ENCODE measurements around the gene RAB4B. TPM values are rescaled to one million over a fixed set of nuclear protein-coding genes. Genes with fewer than 3 reads are reported as not detected.

The RAB4B gene
- total RNA-seq, 2 donors from 2014 or later, result 37.9 to 38.2 TPM

- peaks cover 54 to 69% of the 10 kb centered on the region in 2 donors for H3K4me1 ChIP-seq (ENCODE audit: control insufficient read depth in 1 of 2, low read depth in 2 of 2)
- peak overlapping the region; percentile 91 for H3K4me3 ChIP-seq
These were observed 22.9 kb downstream of the RAB4B start for GRCh38 chr19:40800997-40801377.

GRCh38 chr19:40801426-40802299 is 23.6 kb downstream of the RAB4B start:
- Histone ChIP-seq H3K27me3 (replicated peaks; ENCODE audit: insufficient read depth) (no peaks in the 10 kb centered on the region), H3K9me3 (no peaks in the 10 kb centered on the region), H3K4me1 (ENCODE audit: control insufficient read depth in 1 of 2, low read depth in 2 of 2) (peaks cover 54 to 76% of the 10 kb centered on the region in 2 donors), H3K36me3 (peaks cover 3% of the 10 kb centered on the region), H3K4me3 (peak overlapping the region; percentile 91), H3K27ac (peak overlapping the region; percentile 16 to 84)
- DNase-seq (ENCODE audit: low spot score) (no peak), ATAC-seq (ENCODE audit: insufficient number of reproducible peaks, low FRiP score, low read depth) (no peak)
- TF ChIP-seq, protein P1, sequence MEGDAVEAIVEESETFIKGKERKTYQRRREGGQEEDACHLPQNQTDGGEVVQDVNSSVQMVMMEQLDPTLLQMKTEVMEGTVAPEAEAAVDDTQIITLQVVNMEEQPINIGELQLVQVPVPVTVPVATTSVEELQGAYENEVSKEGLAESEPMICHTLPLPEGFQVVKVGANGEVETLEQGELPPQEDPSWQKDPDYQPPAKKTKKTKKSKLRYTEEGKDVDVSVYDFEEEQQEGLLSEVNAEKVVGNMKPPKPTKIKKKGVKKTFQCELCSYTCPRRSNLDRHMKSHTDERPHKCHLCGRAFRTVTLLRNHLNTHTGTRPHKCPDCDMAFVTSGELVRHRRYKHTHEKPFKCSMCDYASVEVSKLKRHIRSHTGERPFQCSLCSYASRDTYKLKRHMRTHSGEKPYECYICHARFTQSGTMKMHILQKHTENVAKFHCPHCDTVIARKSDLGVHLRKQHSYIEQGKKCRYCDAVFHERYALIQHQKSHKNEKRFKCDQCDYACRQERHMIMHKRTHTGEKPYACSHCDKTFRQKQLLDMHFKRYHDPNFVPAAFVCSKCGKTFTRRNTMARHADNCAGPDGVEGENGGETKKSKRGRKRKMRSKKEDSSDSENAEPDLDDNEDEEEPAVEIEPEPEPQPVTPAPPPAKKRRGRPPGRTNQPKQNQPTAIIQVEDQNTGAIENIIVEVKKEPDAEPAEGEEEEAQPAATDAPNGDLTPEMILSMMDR (IDR thresholded peaks at IDR 0.05), result no peak

More at GRCh38 chr19:40800997-40801377, 22.9 kb downstream of the RAB4B start:
- DNase-seq (ENCODE audit: low spot score) (no peak), ATAC-seq (ENCODE audit: insufficient number of reproducible peaks, low FRiP score, low read depth) (no peak)
- Histone ChIP-seq H3K9me3 (no peaks in the 10 kb centered on the region), H3K27ac (peak overlapping the region in 1 of 2 donors; percentile 84), H3K36me3 (peaks cover 3% of the 10 kb centered on the region), H3K27me3 (replicated peaks; ENCODE audit: insufficient read depth) (no peaks in the 10 kb centered on the region)
- TF ChIP-seq, protein P1 (IDR thresholded peaks at IDR 0.05), result no peak

DNA sequence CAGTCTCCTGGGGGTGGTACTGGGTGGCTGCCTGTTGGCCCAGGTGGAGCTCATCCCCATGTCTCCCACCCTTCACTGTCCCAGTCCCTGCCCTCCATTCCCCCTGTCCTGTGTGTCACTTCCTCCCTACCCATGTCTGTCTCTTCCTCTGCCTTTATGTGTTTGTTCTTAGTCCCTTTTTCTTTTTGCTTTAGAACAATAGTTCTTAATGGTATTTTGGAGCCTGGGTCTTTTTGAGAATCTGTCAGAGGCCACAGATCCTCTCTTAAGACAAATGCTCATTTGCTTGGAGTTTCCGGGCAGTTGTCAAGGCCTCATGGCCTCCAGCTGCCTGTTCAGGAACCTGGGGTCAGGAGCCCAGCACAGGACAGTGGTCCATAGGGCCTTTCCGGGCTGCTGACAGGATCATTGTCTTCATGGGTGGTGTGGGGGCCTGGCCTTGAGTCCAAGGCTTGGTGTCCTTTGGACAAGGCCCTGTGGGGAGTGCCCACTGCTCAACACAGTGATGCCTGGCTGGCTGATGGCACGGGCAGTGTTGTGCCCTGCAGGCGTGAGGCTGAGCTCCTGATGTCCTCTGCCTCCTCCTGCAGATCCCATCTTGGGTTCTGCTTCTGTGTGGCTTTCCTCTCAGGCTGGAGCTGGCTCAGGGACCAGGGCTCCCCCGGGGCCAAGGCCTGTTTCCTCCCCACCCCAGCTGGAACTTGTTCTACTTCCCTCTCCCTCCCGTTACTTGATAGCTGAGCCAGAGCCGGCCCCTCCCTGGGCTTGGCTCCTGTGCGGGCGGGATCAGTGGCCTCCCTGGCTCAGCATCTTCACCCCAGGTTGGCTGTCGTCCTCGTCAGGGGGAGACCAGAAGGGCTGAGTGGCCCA is 24.5 kb downstream of the RAB4B start:
- H3K4me3 ChIP-seq, result peak overlapping the region; percentile 91
- no peaks in the 10 kb centered on the region for H3K27me3 ChIP-seq (replicated peaks; ENCODE audit: insufficient read depth)
- H3K9me3 ChIP-seq, result no peaks in the 10 kb centered on the region
- H3K36me3 ChIP-seq, result peaks cover 3% of the 10 kb centered on the region
- H3K4me1 ChIP-seq (ENCODE audit: control insufficient read depth in 1 of 2, low read depth in 2 of 2), result peaks cover 54 to 83% of the 10 kb centered on the region in 2 donors
- ATAC-seq (ENCODE audit: insufficient number of reproducible peaks, low FRiP score, low read depth) (no peak), DNase-seq (ENCODE audit: low spot score) (no peak)
- H3K27ac ChIP-seq, result peak overlapping the region; percentile 55 to 84
- TF ChIP-seq, protein P1 (IDR thresholded peaks at IDR 0.05), result no peak

- H3K27me3 ChIP-seq (replicated peaks; ENCODE audit: insufficient read depth), result no peaks in the 10 kb centered on the region
- peak overlapping the region; percentile 55 to 84 for H3K27ac ChIP-seq
- no peaks in the 10 kb centered on the region for H3K9me3 ChIP-seq
- ATAC-seq (ENCODE audit: insufficient number of reproducible peaks, low FRiP score, low read depth) (no peak), DNase-seq (ENCODE audit: low spot score) (no peak)
- peaks cover 9% of the 10 kb centered on the region for H3K36me3 ChIP-seq
- TF ChIP-seq, protein P1 (IDR thresholded peaks at IDR 0.05), result no peak
- H3K4me1 ChIP-seq (ENCODE audit: control insufficient read depth in 1 of 2, low read depth in 2 of 2), result peaks cover 54 to 80% of the 10 kb centered on the region in 2 donors
- peak overlapping the region; percentile 91 for H3K4me3 ChIP-seq
These were observed 25.3 kb downstream of the RAB4B start for GRCh38 chr19:40803170-40803856.
